B cell (primary cell): ENCODE results near the gene ADAMTS14. TPM values are rescaled to one million over a fixed set of nuclear protein-coding genes. Genes with fewer than 3 reads are reported as not detected.

Experiments
- ATAC-seq: fragments of 200-7000 bp; cut with Tn5 transposase; one replicate; pipeline ENCODE4 v1.10.0; 2021; ENCODE audit warnings: low read depth, mild to moderate bottlenecking, moderate number of reproducible peaks, moderate library complexity
- CTCF ChIA-PET: fragments of 350-600 bp; sonication (Branson Sonifier 250); formaldehyde crosslinking; loops from one replicate; lab custom pipeline; 2021; ENCODE audit warnings: antibody characterized with exemption, inconsistent platforms; lab: Charles Lee
- POLR2A ChIA-PET: fragments of 350-600 bp; sonication (Branson Sonifier 250); formaldehyde crosslinking; loops from one replicate; lab custom pipeline; 2021; ENCODE audit warnings: antibody characterized with exemption; lab: Charles Lee
- DNase-seq: peaks from one replicate; pipeline ENCODE4 v3.0.0; 2013
- H2AFZ ChIP-seq: 2 replicates; pipeline ENCODE4 v1.6.1; 2012; ENCODE audit warnings: mild to moderate bottlenecking, low read depth, low read length; ENCODE audit not compliant: insufficient read depth, poor library complexity, severe bottlenecking
- H3K27ac ChIP-seq, 2 donors: 1 replicate in 1 of 2; 2 replicates in 1 of 2; pipeline ENCODE4 v1.5.1; 2012 to 2013; ENCODE audit warnings: low read length in 2 of 2, mild to moderate bottlenecking in 2 of 2, moderate library complexity in 1 of 2
- H3K27me3 ChIP-seq, 4 experiments: fragments of 200-600 bp in 1 of 4; sonication (generic) in 1 of 4; replicated peaks in 1 of 4; 1 replicate in 2 of 4; 2 replicates in 2 of 4; pipeline versions ENCODE4 v1.6.1 to v1.7.0; 2013 to 2016; ENCODE audit warnings: low read length in 3 of 4, mild to moderate bottlenecking in 2 of 4, mixed read lengths in 1 of 4, moderate library complexity in 1 of 4; ENCODE audit not compliant: insufficient read depth in 4 of 4, control insufficient read depth in 3 of 4; ENCODE audit errors: control extremely low read depth in 1 of 4
- H3K36me3 ChIP-seq, 2 experiments: replicated peaks in 1 of 2; 1 replicate in 1 of 2; 2 replicates in 1 of 2; pipeline versions ENCODE4 v1.6.1 to v1.7.1; 2013; ENCODE audit warnings: low read length in 1 of 2; ENCODE audit not compliant: insufficient read depth in 2 of 2, control insufficient read depth in 1 of 2; ENCODE audit errors: control extremely low read depth in 1 of 2, extremely low read depth in 1 of 2
- H3K4me1 ChIP-seq, 2 donors: fragments of 200-600 bp in 1 of 2; sonication (generic) in 1 of 2; 1 replicate in 1 of 2; 2 replicates in 1 of 2; pipeline versions ENCODE4 v1.5.1 to v1.6.1; 2013 to 2017; ENCODE audit warnings: low read length in 2 of 2; ENCODE audit not compliant: control insufficient read depth in 2 of 2, insufficient read depth in 2 of 2
- H3K4me2 ChIP-seq: replicated peaks from 2 replicates; pipeline ENCODE3; 2012; ENCODE audit warnings: mild to moderate bottlenecking, low read depth, low read length; ENCODE audit not compliant: poor library complexity, severe bottlenecking
- H3K4me3 ChIP-seq, 5 experiments: fragments of 200-600 bp in 1 of 5; sonication (generic) in 1 of 5; 1 replicate in 3 of 5; 2 replicates in 2 of 5; pipeline versions ENCODE4 v1.5.1 to v1.7.0; 2011 to 2016; ENCODE audit warnings: low read length in 4 of 5, mild to moderate bottlenecking in 4 of 5, low read depth in 2 of 5, control low read depth in 1 of 5, moderate library complexity in 1 of 5; ENCODE audit not compliant: insufficient read depth in 1 of 5; ENCODE audit errors: control extremely low read depth in 1 of 5, extremely low read depth in 1 of 5
- H3K79me2 ChIP-seq: fragments of 200-600 bp; sonication (generic); one replicate; pipeline ENCODE4 v1.6.0; 2016; ENCODE audit warnings: low read length; ENCODE audit not compliant: control insufficient read depth, insufficient read depth
- H3K9ac ChIP-seq: fragments of 200-600 bp; sonication (generic); 2 replicates; pipeline ENCODE4 v1.6.1; 2017; ENCODE audit warnings: mild to moderate bottlenecking, low read length, moderate library complexity
- H3K9me3 ChIP-seq, 3 donors: one replicate each; pipeline versions ENCODE4 v1.6.1 to v1.7.1; 2013; ENCODE audit warnings: low read length in 2 of 3; ENCODE audit not compliant: control insufficient read depth in 2 of 3, insufficient read depth in 1 of 3; ENCODE audit errors: control extremely low read depth in 1 of 3
- H4K20me1 ChIP-seq: 2 replicates; pipeline ENCODE4 v1.6.0; 2012; ENCODE audit warnings: mild to moderate bottlenecking, low read length; ENCODE audit not compliant: insufficient read depth, control insufficient read depth, poor library complexity, severe bottlenecking
- H3K27ac Mint-ChIP-seq: one replicate; pipeline ENCODE4 v1.8.0; 2021; ENCODE audit warnings: mixed read lengths
- H3K27me3 Mint-ChIP-seq: one replicate; pipeline ENCODE4 v1.8.0; 2021; ENCODE audit warnings: mixed read lengths
- H3K4me1 Mint-ChIP-seq: one replicate; pipeline ENCODE4 v1.8.0; 2021; ENCODE audit warnings: mixed read lengths
- H3K4me3 Mint-ChIP-seq: one replicate; pipeline ENCODE4 v1.8.0; 2021; ENCODE audit warnings: mixed read lengths
- H3K9me3 Mint-ChIP-seq: one replicate; pipeline ENCODE4 v1.8.0; 2022; ENCODE audit warnings: mixed read lengths; ENCODE audit not compliant: insufficient read depth
- CTCF ChIP-seq: fragments of 200-600 bp; IDR thresholded peaks from one replicate; pipeline ENCODE4 v1.8.0; 2022; ENCODE audit warnings: antibody characterized with exemption, mild to moderate bottlenecking
- EZH2 ChIP-seq: IDR thresholded peaks from 2 replicates; pipeline ENCODE4 v1.6.1; 2012; ENCODE audit warnings: borderline replicate concordance, low read depth, mild to moderate bottlenecking, moderate library complexity, low read length; ENCODE audit not compliant: insufficient read depth, poor library complexity, severe bottlenecking
- WGBS: methylation state at CpG from one replicate; pipeline ENCODE4 v1.1.5; 2013; ENCODE audit warnings: missing lambda C conversion rate; ENCODE audit not compliant: insufficient coverage; 5-methylcytosine and 5-hydroxymethylcytosine counted together
- intact Hi-C: fragments of 100-400 bp; cut with micrococcal nuclease; formaldehyde crosslinking; loops from one replicate; pipeline ENCODE4 v1.10.0; 2022
- polyA plus RNA-seq: library from polyadenylated mRNA; depleted of rRNA; stranded (reverse); fragments of >200 nt; gene quantifications from 2 replicates; pipeline ENCODE4 v1.2.3, GENCODE V29; 2012
- total RNA-seq, 2 donors: library from RNA; stranded (reverse); fragments of 120-200 nt in 1 of 2; gene quantifications; 1 replicate in 1 of 2; 2 replicates in 1 of 2; pipeline versions ENCODE4 v1.2.3 to v1.2.4, GENCODE V29; 2013 to 2022

Gene ADAMTS14
- total and polyA plus RNA-seq, 2 donors (not counting 1 experiment from before 2014, with no cell fraction given): not detected

- no peak overlapping the region for H3K27ac ChIP-seq
- DNase-seq (no peak), ATAC-seq (no peak)
- H3K9me3 ChIP-seq: no peaks in the 10 kb centered on the region
- TF ChIP-seq EZH2: no peak
- no peak for TF ChIP-seq CTCF
- H3K27me3 Mint-ChIP-seq: peaks cover 37% of the 10 kb centered on the region
- H3K4me1 Mint-ChIP-seq: no peaks in the 10 kb centered on the region
- no peak overlapping the region for H3K9ac ChIP-seq
- no peaks in the 10 kb centered on the region for H3K79me2 ChIP-seq
- no peak overlapping the region for H3K4me2 ChIP-seq
- no peaks in the 10 kb centered on the region for H3K4me1 ChIP-seq
- no peak overlapping the region for H3K4me3 ChIP-seq
- no peak overlapping the region for H2AFZ ChIP-seq
- no peaks in the 10 kb centered on the region for H3K9me3 Mint-ChIP-seq
- H3K27ac Mint-ChIP-seq: no peak overlapping the region
- peaks cover 0 to 6% (median 3%) of the 10 kb centered on the region in 4 experiments for H3K27me3 ChIP-seq
- ChIA-PET CTCF (no interaction called here), POLR2A (no interaction called here)
- intact Hi-C loops: no loop called here
- WGBS: no CpG with 5 or more reads among the region's 2 CpGs
- H3K36me3 ChIP-seq: no peaks in the 10 kb centered on the region
- no peak overlapping the region for H3K4me3 Mint-ChIP-seq
- no peaks in the 10 kb centered on the region for H4K20me1 ChIP-seq
These were observed 131.6 kb downstream of the ADAMTS14 start for GRCh38 chr10:70803775-70804420.

- intact Hi-C loops: no loop called here
- H4K20me1 ChIP-seq: no peaks in the 10 kb centered on the region
- ChIA-PET POLR2A (no interaction called here), CTCF (no interaction called here)
- no peak for ATAC-seq
- Mint-ChIP-seq H3K27ac (no peak overlapping the region), H3K4me3 (no peak overlapping the region), H3K9me3 (no peaks in the 10 kb centered on the region), H3K4me1 (no peaks in the 10 kb centered on the region), H3K27me3 (peaks cover 36% of the 10 kb centered on the region)
- no peak for DNase-seq
- H2AFZ ChIP-seq: no peak overlapping the region
- 67% methylated on average over 1 of the region's 2 CpGs for WGBS
- no peaks in the 10 kb centered on the region for H3K36me3 ChIP-seq
- H3K4me3 ChIP-seq: no peak overlapping the region
- H3K4me2 ChIP-seq: no peak overlapping the region
- TF ChIP-seq EZH2: no peak
- no peak overlapping the region for H3K27ac ChIP-seq
- H3K27me3 ChIP-seq: peaks cover 0 to 6% (median 3%) of the 10 kb centered on the region in 4 experiments
- H3K9ac ChIP-seq: no peak overlapping the region
- no peaks in the 10 kb centered on the region for H3K79me2 ChIP-seq
- H3K4me1 ChIP-seq: no peaks in the 10 kb centered on the region
- no peaks in the 10 kb centered on the region for H3K9me3 ChIP-seq
These were observed 132.1 kb downstream of the ADAMTS14 start for GRCh38 chr10:70804421-70804808.
